ENCODE measurements around the gene SLC26A1.

SLC26A1 gene

DNA sequence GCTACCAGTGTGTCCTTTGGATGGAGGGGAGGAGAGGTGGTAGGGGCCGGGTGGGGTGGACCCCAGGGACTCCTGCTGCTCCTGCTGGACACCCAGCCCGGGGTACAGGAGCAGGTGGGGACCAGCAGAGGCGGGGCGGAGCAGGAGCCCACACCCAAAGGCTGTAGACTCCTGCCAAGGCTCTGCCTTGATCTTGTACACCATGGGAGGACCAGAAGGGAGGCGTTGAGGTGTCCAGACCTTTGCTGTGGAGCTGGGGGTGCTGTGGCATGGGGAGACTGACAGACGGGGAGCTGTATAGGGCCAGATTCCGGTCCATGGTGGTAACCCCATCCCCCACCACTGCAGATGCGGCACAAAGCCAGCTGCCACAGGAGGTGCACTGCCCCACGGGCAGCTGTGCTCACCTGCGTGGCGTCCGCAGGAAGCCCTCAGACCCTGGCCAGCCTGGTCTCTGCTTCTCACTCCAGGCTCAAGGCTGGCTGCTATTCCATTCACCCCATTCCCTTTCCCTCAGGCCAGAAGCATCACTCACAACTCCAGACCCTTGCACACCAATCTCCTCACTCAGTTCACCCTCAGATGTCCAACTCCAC, 5.0 kb upstream of the SLC26A1 start:
- DNase-seq (ENCODE audit: low spot score): no peak

DNA sequence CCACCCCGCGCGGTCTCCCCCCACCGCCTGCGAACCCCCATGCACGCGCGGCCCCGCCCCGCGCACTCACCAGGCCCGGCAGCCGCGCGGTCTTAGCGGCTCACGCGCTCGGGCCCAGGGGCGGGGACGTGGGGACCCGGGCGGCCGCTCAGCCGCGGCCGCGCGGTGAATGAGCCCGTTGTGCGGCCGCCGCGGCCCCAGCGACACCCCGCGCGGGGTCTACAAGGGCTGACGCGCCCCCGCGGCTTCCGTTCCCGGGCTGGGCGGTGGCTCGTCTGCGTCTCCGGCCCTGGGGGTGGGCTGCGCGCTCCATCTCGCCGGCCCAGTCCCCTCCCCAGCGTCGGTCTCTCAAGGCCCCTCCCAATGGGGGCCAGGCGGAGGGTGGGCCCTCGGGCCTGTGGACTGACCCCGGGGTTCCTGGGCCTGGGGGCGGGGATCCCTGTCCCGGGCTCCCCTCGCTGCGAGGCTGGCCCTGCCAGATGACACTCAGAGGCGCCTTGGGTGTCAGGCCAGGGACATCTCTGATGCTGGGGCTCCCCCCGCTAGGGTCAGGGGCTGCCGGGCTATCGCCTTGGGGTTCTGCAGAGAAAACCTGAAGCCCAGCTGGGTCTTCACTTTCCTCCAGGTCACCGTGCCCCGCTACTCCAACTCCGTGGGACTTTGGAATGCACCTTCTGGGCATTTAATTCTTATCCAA, 4.3 kb upstream of the SLC26A1 start:
- peak; percentile 92 for DNase-seq (ENCODE audit: low spot score)

DNA sequence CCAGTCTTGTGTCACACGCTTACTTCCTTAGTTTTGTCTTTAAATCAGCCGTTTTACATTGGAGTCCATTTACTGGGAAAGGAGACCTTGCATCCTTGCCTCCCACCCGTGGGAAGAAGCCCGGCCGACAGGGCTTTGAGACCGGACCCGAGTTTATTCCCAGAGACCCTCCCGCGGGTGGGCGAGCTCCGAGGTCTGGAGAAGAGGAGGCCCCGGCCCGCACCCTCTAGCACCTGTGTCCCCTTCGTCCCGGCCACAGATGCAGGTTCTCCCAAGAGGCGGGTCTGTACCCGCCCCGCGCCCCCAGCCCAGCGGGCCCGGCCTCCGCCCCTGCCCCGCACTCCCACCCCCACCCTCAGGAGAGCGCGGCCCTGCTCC, 3.8 kb upstream of the SLC26A1 start:
- no peak for DNase-seq (ENCODE audit: low spot score)

- DNase-seq (ENCODE audit: low spot score): no peak
Observed at GRCh38 chr4:996030-996996, 3.1 kb upstream of the SLC26A1 start.

DNA sequence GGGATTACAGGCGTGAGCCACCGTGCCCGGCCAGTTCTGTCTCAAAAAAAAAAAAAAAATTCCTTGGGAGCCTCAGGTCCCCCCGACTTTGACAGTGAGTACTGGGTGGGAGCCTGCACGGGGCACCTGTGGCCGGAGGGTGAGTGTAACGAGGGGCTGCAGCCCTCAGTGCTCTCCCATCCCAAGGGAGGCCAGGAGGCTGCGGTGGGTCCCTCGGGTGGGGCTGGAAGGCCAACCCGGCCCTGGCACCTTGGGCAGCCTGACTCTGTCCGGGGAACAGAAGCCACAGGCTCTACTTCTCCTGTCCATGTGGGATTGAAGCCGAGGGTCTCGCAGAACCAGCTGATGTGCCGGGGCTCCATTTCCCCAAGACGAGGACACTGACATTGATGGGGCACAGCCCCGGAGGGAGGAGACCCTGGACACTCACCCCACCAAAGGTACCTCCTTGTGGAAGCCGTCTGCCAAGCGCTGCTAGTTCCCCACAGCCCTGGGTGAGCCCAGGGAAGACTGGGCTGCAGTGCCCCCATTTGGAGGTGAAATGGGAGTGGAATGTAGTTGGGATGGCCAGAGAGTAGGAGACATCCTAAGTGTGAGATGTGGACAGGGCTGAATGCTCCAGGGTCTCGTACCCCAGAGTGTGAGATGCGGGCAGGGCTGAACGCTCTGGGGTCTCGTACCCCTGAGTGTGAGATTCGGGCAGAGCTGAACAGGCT, 2.3 kb upstream of the SLC26A1 start:
- DNase-seq (ENCODE audit: low spot score): no peak

- peak; percentile 99 for DNase-seq (ENCODE audit: low spot score)
Observed at GRCh38 chr4:992297-993110, 700 bp downstream of the SLC26A1 start.

DNA sequence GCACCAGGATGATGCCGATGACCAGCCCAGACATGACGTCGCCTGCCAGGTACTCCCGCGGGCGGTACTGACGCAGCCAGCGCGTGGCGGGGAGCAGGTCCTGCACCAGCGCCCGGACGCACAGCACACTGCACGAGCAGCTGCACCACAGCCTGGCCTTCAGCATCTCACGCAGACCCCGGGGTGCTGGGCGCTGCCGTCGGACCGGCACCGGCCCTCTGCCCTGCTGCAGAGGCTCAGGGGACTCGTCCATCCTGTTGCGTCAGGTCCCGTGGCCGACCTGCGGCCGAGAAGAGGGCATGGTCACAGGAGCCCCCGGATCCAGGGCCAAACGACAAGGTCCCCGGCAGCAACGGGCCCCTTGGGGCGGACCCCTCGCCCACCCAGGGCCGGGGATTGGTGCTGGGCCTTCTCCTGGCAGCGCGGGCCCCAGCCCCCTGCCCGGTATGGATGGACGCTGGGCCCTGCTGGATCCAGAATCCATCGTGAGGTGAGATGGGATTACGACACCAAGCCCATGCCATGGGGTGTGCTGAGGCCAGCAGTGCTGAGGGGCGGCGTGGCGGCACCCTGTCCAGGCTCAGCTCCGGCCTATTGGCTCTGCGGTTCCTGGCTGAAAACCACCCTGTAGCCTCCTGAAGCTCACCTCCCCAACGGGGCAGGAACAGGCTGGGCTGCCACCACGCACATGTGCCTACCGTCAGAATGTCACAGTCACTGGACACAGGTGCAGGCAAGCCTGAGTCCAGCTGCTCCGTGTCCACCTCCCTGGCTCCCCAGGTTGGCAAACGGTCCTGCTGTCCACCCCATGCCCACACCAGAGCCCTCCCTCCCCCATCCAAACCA, 1.5 kb downstream of the SLC26A1 start:
- DNase-seq (ENCODE audit: low spot score): no peak

- DNase-seq (ENCODE audit: low spot score): no peak
Observed at GRCh38 chr4:990746-991367, 2.3 kb downstream of the SLC26A1 start.

DNA sequence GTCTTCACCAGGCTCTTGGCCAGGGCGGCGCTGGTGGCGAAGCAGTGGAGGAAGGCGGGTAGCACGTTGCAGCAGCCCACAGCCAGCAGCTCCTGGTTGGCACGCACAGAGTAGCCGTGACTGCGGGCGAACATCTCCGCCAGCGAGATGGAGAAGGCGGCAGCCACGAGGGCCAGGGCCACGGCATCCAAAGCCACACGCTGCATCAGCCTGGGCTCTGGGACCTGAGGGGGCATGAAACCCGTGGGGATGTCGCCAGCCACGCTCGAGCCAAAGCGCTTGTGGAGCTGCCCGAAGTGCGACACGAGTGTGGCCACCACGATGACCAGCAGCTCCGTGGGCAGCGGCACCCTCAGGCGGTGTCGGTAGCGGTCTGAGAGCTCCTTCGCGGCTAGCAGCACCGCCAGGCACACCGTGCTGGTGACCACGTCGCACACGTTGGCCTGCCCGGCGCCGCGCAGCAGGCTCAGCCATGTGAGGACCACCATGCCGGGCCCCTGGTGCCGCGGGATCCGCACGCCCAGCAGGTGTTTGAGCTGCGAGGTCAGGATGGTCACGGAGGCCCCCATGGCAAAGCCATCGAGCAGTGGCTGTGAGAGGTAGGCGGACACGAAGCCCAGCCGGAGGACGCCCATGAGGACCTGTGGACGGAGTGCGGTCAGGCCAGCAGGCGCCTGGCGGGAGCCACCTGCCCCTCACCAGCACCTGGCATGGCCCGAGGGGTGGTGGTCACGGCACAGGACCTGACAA, 3.3 kb downstream of the SLC26A1 start:
- no peak for DNase-seq (ENCODE audit: low spot score)

DNA sequence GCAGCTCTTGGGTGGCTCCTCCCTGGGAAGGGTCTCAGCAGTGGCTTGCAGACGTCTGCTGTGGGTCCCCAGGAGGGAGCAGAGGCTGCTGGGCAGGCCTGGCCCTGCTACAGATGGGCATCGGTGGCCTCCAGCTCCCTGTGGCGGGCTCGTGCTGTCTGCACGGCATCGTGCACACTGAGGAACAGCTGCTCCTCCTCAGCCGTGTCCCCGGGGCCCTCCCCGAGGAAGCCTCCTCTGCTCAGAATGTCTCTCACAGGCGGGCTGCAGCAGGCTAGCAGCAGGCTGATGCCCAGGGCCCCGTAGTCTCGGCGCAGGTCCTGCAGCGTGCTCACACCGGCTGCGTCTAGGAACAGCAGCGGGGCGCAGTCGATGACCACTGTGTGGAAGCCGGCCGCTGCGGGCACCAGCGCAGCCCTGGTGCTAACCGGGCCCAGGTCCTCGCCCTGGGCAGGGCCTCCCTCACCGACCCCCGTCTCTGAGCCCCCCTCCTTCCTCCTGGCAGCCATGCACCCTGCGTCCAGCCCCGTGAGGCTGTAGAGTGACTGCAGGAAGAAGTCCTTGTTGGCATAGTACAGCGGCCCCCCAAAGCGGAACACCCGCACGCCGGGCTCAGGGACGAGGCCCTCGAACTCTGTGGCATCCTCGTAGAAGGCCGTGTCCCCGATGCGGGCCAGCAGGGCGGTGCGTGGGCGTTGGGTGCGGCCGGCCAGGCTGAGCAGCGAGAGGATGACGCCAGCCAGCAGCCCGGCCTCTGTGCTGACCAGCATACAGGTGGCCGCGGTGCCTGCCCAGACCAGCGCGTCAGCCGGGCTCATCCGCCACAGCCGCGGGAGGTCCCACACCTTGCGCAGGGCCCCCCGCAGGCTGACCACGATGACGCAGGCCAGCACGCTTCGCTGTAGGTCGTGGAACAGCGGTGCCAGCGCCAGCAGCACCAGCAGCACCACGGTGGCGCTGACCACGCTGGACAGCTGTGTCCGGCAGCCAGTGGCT, 4.2 kb downstream of the SLC26A1 start:
- DNase-seq (ENCODE audit: low spot score): no peak

- DNase-seq (ENCODE audit: low spot score): no peak
Observed at GRCh38 chr4:987624-988513, 5.3 kb downstream of the SLC26A1 start.

GRCh38 chr4:986879-987623, 6.2 kb downstream of the SLC26A1 start, which contains the start of gene IDUA:
IDUA (plus strand) TSS chr4:987044; CDS start chr4:987085, 41 bp downstream.
- peak; percentile 89 for DNase-seq (ENCODE audit: low spot score)

- DNase-seq (ENCODE audit: low spot score): no peak
Observed at GRCh38 chr4:986428-986878, 6.8 kb downstream of the SLC26A1 start.

DNA sequence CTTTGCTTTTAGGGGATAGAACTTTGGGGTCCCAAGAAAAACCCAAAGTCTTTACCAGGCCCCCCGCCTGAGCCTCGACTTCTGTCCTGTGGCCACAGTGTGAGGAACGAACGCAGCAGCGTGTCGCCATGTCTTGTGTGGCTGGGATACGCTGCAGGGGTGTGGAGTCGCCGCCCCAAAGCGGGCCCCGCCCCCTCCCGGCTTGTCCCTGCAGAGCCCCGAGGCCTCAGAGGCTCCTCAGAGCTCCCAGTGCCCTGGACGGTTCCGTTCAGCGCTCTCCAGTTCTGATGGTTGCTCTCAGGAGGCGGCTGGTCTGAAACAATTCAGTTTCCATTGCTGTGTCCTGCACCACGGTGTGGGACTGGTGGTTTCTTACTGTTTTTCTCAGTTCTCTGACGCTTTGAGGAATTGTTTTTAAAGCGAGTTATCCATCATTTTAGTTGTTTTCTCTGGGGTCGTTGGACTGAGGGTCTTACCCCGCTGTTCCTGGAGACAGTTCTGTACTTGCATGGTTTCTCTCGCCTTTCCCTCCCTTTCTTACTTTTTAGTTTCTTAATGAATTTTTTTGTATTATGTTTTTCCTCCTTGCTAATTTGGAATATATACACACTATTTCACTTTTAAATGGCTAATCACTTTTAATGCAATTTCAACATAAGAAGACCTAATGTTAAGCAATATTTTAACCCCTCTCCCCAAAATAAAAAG, 7.9 kb downstream of the SLC26A1 start:
- DNase-seq (ENCODE audit: low spot score): peak; percentile 98

GRCh38 chr4:984336-985054, 8.7 kb downstream of the SLC26A1 start:
- no peak for DNase-seq (ENCODE audit: low spot score)
